ENCODE measurements around the gene UST.
"Not testable (repeated sequence)": the region's sequence is repeated elsewhere in the genome, so short reads cannot be mapped to it uniquely, and the experiment has no call there.

The UST gene

GRCh38 chr6:148985499-148985898 is 238.7 kb downstream of the UST start:
- FAIRE-seq: no peak

- FAIRE-seq: no peak
These were observed 239.8 kb downstream of the UST start for GRCh38 chr6:148986608-148987007.

- FAIRE-seq: no peak
These were observed 241.2 kb downstream of the UST start for GRCh38 chr6:148987982-148988381.

- FAIRE-seq: no peak
These were observed 242.8 kb downstream of the UST start for GRCh38 chr6:148989585-148989984.

GRCh38 chr6:148990403-148990802 is 243.6 kb downstream of the UST start:
- FAIRE-seq: no peak

- FAIRE-seq: no peak
These were observed 250.0 kb downstream of the UST start for GRCh38 chr6:148996815-148997214.

- no peak for FAIRE-seq
These were observed 251.0 kb downstream of the UST start for GRCh38 chr6:148997865-148998264.

- FAIRE-seq: no peak
These were observed 251.9 kb downstream of the UST start for GRCh38 chr6:148998704-148999103.

GRCh38 chr6:148999501-148999900 is 252.7 kb downstream of the UST start:
- no peak for FAIRE-seq

GRCh38 chr6:148999929-149000468 is 253.2 kb downstream of the UST start:
- FAIRE-seq: no peak

- no peak for FAIRE-seq
These were observed 254.6 kb downstream of the UST start for GRCh38 chr6:149001422-149001821.

GRCh38 chr6:149003560-149003959 is 256.7 kb downstream of the UST start:
- FAIRE-seq: no peak

GRCh38 chr6:149004664-149005063 is 257.8 kb downstream of the UST start:
- FAIRE-seq: no peak

GRCh38 chr6:149006236-149006635 is 259.4 kb downstream of the UST start:
- not testable (repeated sequence) for FAIRE-seq

- no peak for FAIRE-seq
These were observed 259.8 kb downstream of the UST start for GRCh38 chr6:149006671-149007070.

GRCh38 chr6:149007846-149008245 is 261.0 kb downstream of the UST start:
- no peak for FAIRE-seq

- FAIRE-seq: no peak
These were observed 261.9 kb downstream of the UST start for GRCh38 chr6:149008741-149009140.

GRCh38 chr6:149012040-149012545 is 265.3 kb downstream of the UST start:
- no peak for FAIRE-seq

GRCh38 chr6:149013586-149014344 is 266.9 kb downstream of the UST start:
- FAIRE-seq: no peak

GRCh38 chr6:149014631-149015534 is 268.1 kb downstream of the UST start:
- FAIRE-seq: no peak

- no peak for FAIRE-seq
These were observed 269.0 kb downstream of the UST start for GRCh38 chr6:149015535-149016525.

- no peak for FAIRE-seq
These were observed 269.9 kb downstream of the UST start for GRCh38 chr6:149016716-149017115.
